Thoracic aorta (tissue), 2 donors: ENCODE results near the gene YWHAG. TPM values are rescaled to one million over a fixed set of nuclear protein-coding genes. Genes with fewer than 3 reads are reported as not detected.
A peak's percentile ranks its signal among the peaks of the same experiment; 100 is the strongest.

Experiments
- ATAC-seq: fragments of 150-250 bp; one replicate; pipeline ENCODE4 v1.8.0; 2017; ENCODE audit warnings: low read depth; ENCODE audit not compliant: insufficient number of reproducible peaks, low FRiP score
- DNase-seq: peaks from one replicate; pipeline ENCODE4 v3.0.0-alpha.2; 2020; ENCODE audit warnings: low spot score
- H3K27ac ChIP-seq, 2 donors: fragments of 200-600 bp; sonication (generic); 1 replicate in 1 of 2; 2 replicates in 1 of 2; pipeline ENCODE4 v1.5.1; 2016; ENCODE audit warnings: mild to moderate bottlenecking in 2 of 2, moderate library complexity in 2 of 2
- H3K27me3 ChIP-seq: fragments of 200-600 bp; sonication (generic); replicated peaks from 2 replicates; pipeline ENCODE4 v1.6.0; 2016; ENCODE audit warnings: mild to moderate bottlenecking; ENCODE audit not compliant: insufficient read depth
- H3K36me3 ChIP-seq: fragments of 200-600 bp; sonication (generic); one replicate; pipeline ENCODE4 v1.5.1; 2016
- H3K4me1 ChIP-seq, 2 donors: fragments of 200-600 bp; sonication (generic); 1 replicate in 1 of 2; 2 replicates in 1 of 2; pipeline versions ENCODE4 v1.5.1 to v1.6.0; 2016; ENCODE audit warnings: low read depth in 2 of 2, mild to moderate bottlenecking in 1 of 2; ENCODE audit not compliant: control insufficient read depth in 1 of 2
- H3K4me3 ChIP-seq: fragments of 200-600 bp; sonication (generic); 2 replicates; pipeline ENCODE4 v1.5.1; 2016; ENCODE audit warnings: mild to moderate bottlenecking
- H3K9me3 ChIP-seq: fragments of 200-600 bp; sonication (generic); 2 replicates; pipeline ENCODE4 v1.5.1; 2016
- CTCF ChIP-seq: fragments of 200-600 bp; sonication (generic); IDR thresholded peaks from one replicate; pipeline ENCODE4 v1.5.1; 2019; ENCODE audit warnings: antibody characterized with exemption
- total RNA-seq, 2 donors: library from RNA; depleted of rRNA; stranded (reverse); fragments of >200 nt; gene quantifications; one replicate each; pipeline versions ENCODE4 v1.1.0 to v1.2.3, GENCODE V29; 2016

Gene YWHAG
- total RNA-seq, 2 donors from 2014 or later, result 63.2 to 129 TPM

DNA sequence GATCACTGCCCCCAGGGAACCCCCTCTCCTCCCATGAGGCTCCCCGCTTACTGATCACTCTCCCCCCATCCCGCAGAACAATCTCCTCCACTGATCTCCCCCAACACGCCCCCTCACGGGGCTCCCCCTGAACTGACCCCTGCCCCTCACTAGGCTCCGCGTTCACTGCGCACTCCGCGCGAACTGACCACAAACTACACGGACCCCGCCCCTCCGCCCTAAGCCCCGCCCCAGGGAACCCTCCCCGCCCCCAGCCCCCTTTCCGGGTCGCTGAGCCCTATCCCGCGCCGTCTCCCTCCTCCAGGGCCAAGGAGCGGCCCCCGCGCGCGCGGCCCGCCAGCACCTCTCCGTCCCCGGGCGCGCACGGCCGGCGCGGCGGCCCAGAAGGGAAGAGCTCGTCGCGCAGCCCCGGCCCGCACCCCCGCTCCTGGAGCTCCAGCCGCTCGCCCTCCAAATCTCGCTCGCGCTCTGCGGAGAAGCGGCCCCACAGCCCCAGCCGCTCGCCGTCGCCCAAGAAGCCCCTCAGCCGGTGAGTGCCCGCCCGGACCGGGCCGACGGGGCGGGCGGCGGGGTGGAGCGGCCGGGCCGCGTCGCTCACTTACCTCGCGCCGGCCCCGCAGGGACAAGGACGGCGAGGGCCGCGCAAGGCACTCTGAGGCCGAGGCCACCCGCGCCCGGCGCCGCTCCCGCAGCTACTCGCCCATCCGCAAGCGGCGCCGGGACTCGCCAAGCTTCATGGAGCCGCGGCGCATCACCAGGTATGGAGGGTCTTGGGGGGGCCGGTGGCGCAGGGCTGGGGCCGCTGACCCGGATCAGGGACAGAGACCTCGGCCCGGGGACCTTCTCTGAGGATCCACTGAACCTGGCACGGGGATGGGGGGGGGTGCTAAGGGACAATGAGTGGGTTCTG is 76.2 kb downstream of the YWHAG start:
- Histone ChIP-seq H3K4me3 (peak overlapping the region; percentile 71), H3K27me3 (no peaks in the 10 kb centered on the region), H3K4me1 (peaks cover 2 to 12% of the 10 kb centered on the region in 2 donors), H3K36me3 (no peaks in the 10 kb centered on the region), H3K9me3 (no peaks in the 10 kb centered on the region), H3K27ac (no peak overlapping the region)
- DNase-seq (no peak), ATAC-seq (no peak)
- no peak for TF ChIP-seq CTCF

GRCh38 chr7:76281706-76282343 is 77.0 kb downstream of the YWHAG start:
- ATAC-seq, result no peak
- no peak overlapping the region for H3K27ac ChIP-seq

GRCh38 chr7:76281006-76281705 is 77.6 kb downstream of the YWHAG start:
- ATAC-seq (no peak), DNase-seq (no peak)
- H3K27me3 ChIP-seq, result no peaks in the 10 kb centered on the region
- peak overlapping the region; percentile 59 for H3K4me3 ChIP-seq
- no peak overlapping the region for H3K27ac ChIP-seq
- peaks cover 2 to 12% of the 10 kb centered on the region in 2 donors for H3K4me1 ChIP-seq
- no peaks in the 10 kb centered on the region for H3K36me3 ChIP-seq
- no peaks in the 10 kb centered on the region for H3K9me3 ChIP-seq
- no peak for TF ChIP-seq CTCF

More at GRCh38 chr7:76281706-76282343, 77.0 kb downstream of the YWHAG start:
- no peaks in the 10 kb centered on the region for H3K27me3 ChIP-seq
- H3K9me3 ChIP-seq, result no peaks in the 10 kb centered on the region
- TF ChIP-seq CTCF, result no peak
- H3K36me3 ChIP-seq, result no peaks in the 10 kb centered on the region
- DNase-seq, result no peak
- peak overlapping the region; percentile 71 for H3K4me3 ChIP-seq
- H3K4me1 ChIP-seq, result peaks cover 2 to 12% of the 10 kb centered on the region in 2 donors

DNA sequence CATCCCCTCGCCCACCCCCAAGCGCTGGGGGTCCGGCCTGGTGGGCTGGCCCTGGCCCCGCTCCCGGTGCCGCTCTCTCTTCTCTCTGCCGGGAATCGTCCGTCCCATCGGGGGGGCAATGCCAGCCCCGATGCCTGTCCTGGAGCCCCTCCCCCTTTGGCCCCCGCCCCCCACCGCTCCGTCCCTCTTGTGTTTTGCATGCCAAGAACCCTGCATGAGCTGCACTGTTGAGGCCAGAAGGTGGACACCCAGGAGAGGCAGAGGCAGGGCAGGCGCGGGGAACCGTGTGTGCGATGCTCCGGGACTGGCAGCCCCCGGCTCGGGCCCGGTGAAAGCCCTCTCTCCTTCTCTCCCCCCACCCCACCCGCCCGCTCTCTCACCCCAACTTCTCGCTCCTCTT is 78.4 kb downstream of the YWHAG start:
- no peaks in the 10 kb centered on the region for H3K27me3 ChIP-seq
- no peak overlapping the region for H3K4me3 ChIP-seq
- no peak overlapping the region for H3K27ac ChIP-seq
- ATAC-seq, result no peak
- H3K36me3 ChIP-seq, result no peaks in the 10 kb centered on the region
- H3K9me3 ChIP-seq, result no peaks in the 10 kb centered on the region
- no peak for TF ChIP-seq CTCF
- H3K4me1 ChIP-seq, result peaks cover 2 to 12% of the 10 kb centered on the region in 2 donors
- DNase-seq, result no peak

- Histone ChIP-seq H3K9me3 (no peaks in the 10 kb centered on the region), H3K27me3 (no peaks in the 10 kb centered on the region), H3K36me3 (no peaks in the 10 kb centered on the region), H3K27ac (no peak overlapping the region), H3K4me3 (no peak overlapping the region), H3K4me1 (peaks cover 2 to 12% of the 10 kb centered on the region in 2 donors)
- no peak for ATAC-seq
- DNase-seq, result no peak
- TF ChIP-seq CTCF, result no peak
Measured at GRCh38 chr7:76278540-76278939, 80.3 kb downstream of the YWHAG start.
